Neutrophil (primary cell): Measurements from ENCODE around the gene SLIT3.

Source experiments
- H3K27ac ChIP-seq: fragments of 200-600 bp; sonication (generic); 2 replicates; pipeline ENCODE4 v1.5.1; 2016; ENCODE audit warnings: mild to moderate bottlenecking, moderate library complexity
- H3K27me3 ChIP-seq: fragments of 200-600 bp; sonication (generic); 2 replicates; pipeline ENCODE4 v1.6.0; 2016; ENCODE audit warnings: mild to moderate bottlenecking
- H3K36me3 ChIP-seq: fragments of 200-600 bp; sonication (generic); 2 replicates; pipeline ENCODE4 v1.5.1; 2017
- H3K4me1 ChIP-seq, 2 experiments: fragments of 200-600 bp in 1 of 2; sonication (generic) in 1 of 2; 1 replicate in 1 of 2; 2 replicates in 1 of 2; pipeline versions ENCODE4 v1.5.1 to v1.6.1; 2013 to 2016; ENCODE audit warnings: low read depth in 1 of 2, low read length in 1 of 2, mild to moderate bottlenecking in 1 of 2, moderate library complexity in 1 of 2; ENCODE audit not compliant: control insufficient read depth in 1 of 2, insufficient read depth in 1 of 2
- H3K4me3 ChIP-seq, 2 experiments: fragments of 200-600 bp in 1 of 2; sonication (generic) in 1 of 2; 1 replicate in 1 of 2; 2 replicates in 1 of 2; pipeline ENCODE4 v1.5.1; 2013 to 2016; ENCODE audit warnings: low read depth in 1 of 2, low read length in 1 of 2, mild to moderate bottlenecking in 1 of 2, moderate library complexity in 1 of 2
- H3K9me3 ChIP-seq: fragments of 200-600 bp; sonication (generic); 2 replicates; pipeline ENCODE4 v1.5.1; 2016
- TF ChIP-seq, protein P1 (sequence below): fragments of 200-600 bp; sonication (generic); IDR thresholded peaks from 2 replicates; pipeline ENCODE4 v1.5.1; 2016; ENCODE audit warnings: antibody characterized with exemption

Gene SLIT3

DNA sequence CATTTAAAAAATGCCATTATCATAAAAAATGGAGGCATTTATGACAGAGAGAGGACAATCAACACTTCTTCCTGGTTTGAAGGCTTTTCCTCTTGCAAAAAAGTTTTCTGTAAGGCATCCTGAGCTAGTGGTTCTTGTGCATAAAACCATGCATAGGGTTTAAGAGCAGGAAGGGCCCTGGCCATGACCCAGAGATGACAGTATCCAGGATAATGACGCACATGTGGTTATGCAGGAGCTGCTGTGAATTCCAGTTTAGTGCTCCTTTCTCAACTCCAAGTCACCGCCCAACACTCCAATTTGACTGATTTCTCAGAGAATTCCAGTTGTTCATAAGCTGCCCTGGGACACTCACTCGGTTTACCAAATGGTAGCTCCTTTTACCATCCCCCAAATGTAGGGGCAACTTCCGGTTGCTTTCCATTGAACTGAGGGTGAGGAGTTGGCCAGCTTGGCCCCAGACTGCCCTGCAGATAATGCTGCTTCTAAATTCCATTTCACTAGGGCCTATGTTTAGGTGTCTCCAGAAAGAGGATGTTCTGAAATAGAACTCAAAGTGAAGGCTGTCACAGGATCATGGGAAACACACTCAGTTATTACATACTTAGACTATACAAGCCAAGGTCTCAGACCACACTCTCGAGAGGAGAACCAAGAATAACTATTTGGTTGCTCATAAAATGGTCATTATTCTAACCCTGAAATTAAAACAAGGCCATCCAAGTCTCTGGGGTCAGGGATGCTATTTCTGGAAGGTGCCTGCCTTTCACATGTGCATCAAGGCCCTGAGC is 179.1 kb downstream of the SLIT3 start:
- TF ChIP-seq, protein P1, sequence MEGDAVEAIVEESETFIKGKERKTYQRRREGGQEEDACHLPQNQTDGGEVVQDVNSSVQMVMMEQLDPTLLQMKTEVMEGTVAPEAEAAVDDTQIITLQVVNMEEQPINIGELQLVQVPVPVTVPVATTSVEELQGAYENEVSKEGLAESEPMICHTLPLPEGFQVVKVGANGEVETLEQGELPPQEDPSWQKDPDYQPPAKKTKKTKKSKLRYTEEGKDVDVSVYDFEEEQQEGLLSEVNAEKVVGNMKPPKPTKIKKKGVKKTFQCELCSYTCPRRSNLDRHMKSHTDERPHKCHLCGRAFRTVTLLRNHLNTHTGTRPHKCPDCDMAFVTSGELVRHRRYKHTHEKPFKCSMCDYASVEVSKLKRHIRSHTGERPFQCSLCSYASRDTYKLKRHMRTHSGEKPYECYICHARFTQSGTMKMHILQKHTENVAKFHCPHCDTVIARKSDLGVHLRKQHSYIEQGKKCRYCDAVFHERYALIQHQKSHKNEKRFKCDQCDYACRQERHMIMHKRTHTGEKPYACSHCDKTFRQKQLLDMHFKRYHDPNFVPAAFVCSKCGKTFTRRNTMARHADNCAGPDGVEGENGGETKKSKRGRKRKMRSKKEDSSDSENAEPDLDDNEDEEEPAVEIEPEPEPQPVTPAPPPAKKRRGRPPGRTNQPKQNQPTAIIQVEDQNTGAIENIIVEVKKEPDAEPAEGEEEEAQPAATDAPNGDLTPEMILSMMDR, result no peak
- no peaks in the 10 kb centered on the region for H3K4me1 ChIP-seq
- H3K4me3 ChIP-seq, result no peak overlapping the region
- no peaks in the 10 kb centered on the region for H3K27me3 ChIP-seq
- no peaks in the 10 kb centered on the region for H3K36me3 ChIP-seq
- no peak overlapping the region for H3K27ac ChIP-seq
- no peaks in the 10 kb centered on the region for H3K9me3 ChIP-seq

GRCh38 chr5:169119288-169120048 is 181.5 kb downstream of the SLIT3 start:
- H3K27ac ChIP-seq, result no peak overlapping the region
- H3K36me3 ChIP-seq, result no peaks in the 10 kb centered on the region
- H3K4me3 ChIP-seq, result no peak overlapping the region
- TF ChIP-seq, protein P1, result no peak
- H3K4me1 ChIP-seq, result no peaks in the 10 kb centered on the region
- no peaks in the 10 kb centered on the region for H3K9me3 ChIP-seq
- no peaks in the 10 kb centered on the region for H3K27me3 ChIP-seq

- no peak overlapping the region for H3K27ac ChIP-seq
- H3K27me3 ChIP-seq, result no peaks in the 10 kb centered on the region
- H3K4me3 ChIP-seq, result no peak overlapping the region
- H3K9me3 ChIP-seq, result no peaks in the 10 kb centered on the region
- H3K4me1 ChIP-seq, result no peaks in the 10 kb centered on the region
- no peaks in the 10 kb centered on the region for H3K36me3 ChIP-seq
- TF ChIP-seq, protein P1, result no peak
Measured at GRCh38 chr5:169116961-169117461, 183.9 kb downstream of the SLIT3 start.

- no peaks in the 10 kb centered on the region for H3K4me1 ChIP-seq
- H3K36me3 ChIP-seq, result no peaks in the 10 kb centered on the region
- TF ChIP-seq, protein P1, result no peak
- no peak overlapping the region for H3K27ac ChIP-seq
- H3K4me3 ChIP-seq, result no peak overlapping the region
- H3K27me3 ChIP-seq, result no peaks in the 10 kb centered on the region
- no peaks in the 10 kb centered on the region for H3K9me3 ChIP-seq
Measured at GRCh38 chr5:169115461-169116124, 185.3 kb downstream of the SLIT3 start.

- Histone ChIP-seq H3K27ac (no peak overlapping the region), H3K9me3 (no peaks in the 10 kb centered on the region), H3K27me3 (no peaks in the 10 kb centered on the region), H3K4me3 (no peak overlapping the region), H3K36me3 (no peaks in the 10 kb centered on the region), H3K4me1 (no peaks in the 10 kb centered on the region)
- TF ChIP-seq, protein P1, result no peak
Measured at GRCh38 chr5:169114466-169115065, 186.4 kb downstream of the SLIT3 start.
